Bladder microvascular endothelial cell (primary cell): Measurements from ENCODE around the gene GPAM. TPM values are rescaled to one million over a fixed set of nuclear protein-coding genes. Genes with fewer than 3 reads are reported as not detected.

Experiments
- total RNA-seq: library from RNA; depleted of rRNA; stranded (reverse); fragments of >200 nt; gene quantifications from 2 replicates; pipeline ENCODE4 v1.2.3, GENCODE V29; 2014

Gene GPAM
- 5.2 and 9.8 TPM in 2 replicates for total RNA-seq

GRCh38 chr10:112183329-112184051 lies at the start of gene GPAM:
GPAM (minus strand) TSS chr10:112183765; CDS start chr10:112181784, 1,981 bp downstream.

Other genes starting within 250 kb of the GPAM start
- not detected in 2 replicates for gene TECTB, start 99.6 kb upstream of the GPAM start, total RNA-seq
- 35.8 and 58.8 TPM in 2 replicates for gene ACSL5, start 190.4 kb upstream of the GPAM start, total RNA-seq